Duodenal mucosa (tissue), 2 donors: ENCODE results near the gene CHCHD6.
"Not testable (repeated sequence)": the region's sequence is repeated elsewhere in the genome, so short reads cannot be mapped to it uniquely, and the experiment has no call there.

ENCODE experiments used
- H3K27ac ChIP-seq: one replicate; pipeline ENCODE4 v1.7.0; 2013; ENCODE audit warnings: low read depth, low read length
- H3K27me3 ChIP-seq, 2 donors: one replicate each; pipeline ENCODE4 v1.7.0; 2013; ENCODE audit warnings: low read length in 2 of 2, control low read depth in 1 of 2; ENCODE audit not compliant: insufficient read depth in 2 of 2, control insufficient read depth in 1 of 2
- H3K36me3 ChIP-seq, 2 donors: one replicate each; pipeline ENCODE4 v1.7.0; 2013; ENCODE audit warnings: low read length in 2 of 2, control low read depth in 1 of 2; ENCODE audit not compliant: insufficient read depth in 2 of 2, control insufficient read depth in 1 of 2
- H3K4me1 ChIP-seq, 2 donors: one replicate each; pipeline ENCODE4 v1.7.0; 2013; ENCODE audit warnings: low read length in 2 of 2, control low read depth in 1 of 2; ENCODE audit not compliant: insufficient read depth in 2 of 2, control insufficient read depth in 1 of 2
- H3K4me3 ChIP-seq, 2 donors: one replicate each; pipeline ENCODE4 v1.7.0; 2013; ENCODE audit warnings: low read length in 2 of 2, low read depth in 1 of 2
- H3K9ac ChIP-seq, 2 donors: one replicate each; pipeline ENCODE4 v1.7.0; 2013; ENCODE audit warnings: low read length in 2 of 2, low read depth in 1 of 2
- H3K9me3 ChIP-seq, 2 donors: one replicate each; pipeline ENCODE4 v1.7.0; 2013; ENCODE audit warnings: low read length in 2 of 2, control low read depth in 1 of 2; ENCODE audit not compliant: control insufficient read depth in 1 of 2

CHCHD6 gene

DNA sequence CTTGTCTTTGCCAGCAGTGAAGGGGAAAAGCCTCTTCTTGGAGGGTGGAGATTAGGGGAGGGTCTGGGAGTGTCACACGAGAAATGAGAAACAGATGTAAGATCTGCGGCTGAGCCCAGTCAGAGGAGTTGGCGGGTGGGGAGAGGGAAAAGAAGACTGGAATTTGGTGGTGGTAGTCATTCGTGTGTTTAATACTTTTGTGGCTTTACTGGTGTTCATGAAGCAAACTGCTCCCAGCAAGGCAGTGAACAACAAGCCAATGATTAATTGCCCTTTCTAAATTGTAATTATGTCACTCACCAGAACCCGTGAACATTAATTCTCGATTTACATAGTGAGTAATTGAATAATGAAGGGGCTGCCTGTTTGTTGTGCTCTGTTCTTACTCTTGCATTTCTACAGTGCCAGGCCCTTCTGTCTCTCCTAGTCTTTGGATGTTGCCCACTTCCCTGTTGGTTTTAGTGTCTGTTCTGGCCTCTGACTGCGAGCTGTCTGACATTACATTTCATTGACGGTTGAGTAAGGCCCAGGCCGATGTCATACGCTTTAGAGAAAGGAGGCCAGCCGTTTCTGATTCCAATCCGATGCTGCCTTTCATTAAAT lies 78.0 kb downstream of the CHCHD6 start:
- Histone ChIP-seq H3K4me1 (no peaks in the 10 kb centered on the region), H3K36me3 (no peaks in the 10 kb centered on the region), H3K9ac (no peak overlapping the region), H3K4me3 (no peak overlapping the region), H3K9me3 (no peaks in the 10 kb centered on the region), H3K27ac (no peak overlapping the region), H3K27me3 (no peaks in the 10 kb centered on the region)

DNA sequence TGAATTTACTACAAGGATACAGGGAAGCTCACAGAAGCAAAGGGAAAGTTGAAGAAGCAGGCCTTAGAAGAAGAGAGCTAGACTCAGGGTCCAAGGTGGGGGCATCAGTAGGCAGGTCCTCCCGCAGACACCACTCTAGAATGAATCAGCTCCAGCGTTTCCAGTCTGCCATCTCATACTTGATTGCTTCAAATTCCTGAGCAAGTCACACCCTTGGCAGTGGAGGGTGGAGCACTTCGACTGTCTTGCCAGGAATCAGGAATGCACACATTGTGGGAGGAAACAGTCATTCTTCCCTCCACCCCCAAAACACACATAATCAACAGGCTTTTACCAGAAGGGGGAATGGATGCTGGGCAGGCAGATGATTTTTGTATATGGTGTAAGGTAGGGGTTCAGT lies 78.5 kb downstream of the CHCHD6 start:
- H3K9ac ChIP-seq, result no peak overlapping the region
- no peaks in the 10 kb centered on the region for H3K9me3 ChIP-seq
- no peaks in the 10 kb centered on the region for H3K36me3 ChIP-seq
- H3K4me3 ChIP-seq, result no peak overlapping the region
- H3K4me1 ChIP-seq, result no peaks in the 10 kb centered on the region
- H3K27ac ChIP-seq, result no peak overlapping the region
- no peaks in the 10 kb centered on the region for H3K27me3 ChIP-seq

DNA sequence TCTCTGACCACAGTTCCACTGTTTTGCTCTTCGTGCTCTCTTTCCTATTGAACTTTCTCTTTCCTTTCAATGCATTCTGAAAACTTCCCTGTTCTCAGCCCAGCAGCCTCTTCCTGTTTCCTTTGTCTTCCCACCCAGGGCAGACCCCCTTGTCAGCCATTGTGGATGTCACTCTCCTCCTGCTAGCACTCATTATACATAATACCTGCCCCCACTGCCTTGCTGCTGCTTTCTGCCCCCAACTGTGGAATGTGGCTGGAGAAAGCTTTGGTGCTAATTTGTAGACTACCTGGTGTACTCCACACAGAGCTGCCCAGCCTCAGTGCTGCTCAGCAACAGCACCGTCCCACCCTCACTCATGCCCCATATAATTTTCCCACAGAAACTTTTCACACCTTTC lies 80.2 kb downstream of the CHCHD6 start:
- Histone ChIP-seq H3K36me3 (no peaks in the 10 kb centered on the region), H3K27ac (no peak overlapping the region), H3K4me1 (no peaks in the 10 kb centered on the region), H3K9ac (no peak overlapping the region), H3K4me3 (no peak overlapping the region), H3K9me3 (no peaks in the 10 kb centered on the region), H3K27me3 (no peaks in the 10 kb centered on the region)

- not testable (repeated sequence) for H3K4me3 ChIP-seq, H3K9ac ChIP-seq, H3K27ac ChIP-seq, H3K9me3 ChIP-seq, H3K36me3 ChIP-seq, H3K4me1 ChIP-seq, H3K27me3 ChIP-seq
Observed at GRCh38 chr3:126791320-126791719, 87.3 kb downstream of the CHCHD6 start.

DNA sequence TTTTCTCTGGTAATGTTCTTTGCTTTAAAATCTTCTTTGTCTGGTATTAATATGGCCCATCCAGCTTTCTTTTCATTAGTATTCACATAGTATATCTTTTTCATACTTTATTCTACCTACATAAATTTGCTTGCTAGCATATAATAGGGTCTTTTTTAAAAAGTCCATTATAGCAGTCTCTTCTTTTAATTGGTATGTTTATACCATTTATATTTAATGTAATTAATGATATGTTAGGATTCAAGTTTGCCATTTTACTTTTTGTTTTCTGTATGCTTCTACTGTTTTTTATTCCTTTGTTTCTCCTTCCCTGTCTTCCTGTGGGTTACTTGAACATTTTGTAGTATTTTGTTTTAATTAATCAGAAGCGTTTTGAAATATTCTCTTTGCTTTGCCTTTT lies 89.0 kb downstream of the CHCHD6 start:
- Histone ChIP-seq H3K4me3 (no peak overlapping the region), H3K27ac (no peak overlapping the region), H3K4me1 (no peaks in the 10 kb centered on the region), H3K27me3 (no peaks in the 10 kb centered on the region), H3K36me3 (no peaks in the 10 kb centered on the region), H3K9ac (no peak overlapping the region), H3K9me3 (peaks cover 0 to 6% of the 10 kb centered on the region in 2 donors)

- Histone ChIP-seq H3K27ac (no peak overlapping the region), H3K4me3 (no peak overlapping the region), H3K36me3 (no peaks in the 10 kb centered on the region), H3K9ac (no peak overlapping the region), H3K4me1 (no peaks in the 10 kb centered on the region), H3K27me3 (no peaks in the 10 kb centered on the region), H3K9me3 (peaks cover 0 to 6% of the 10 kb centered on the region in 2 donors)
Observed at GRCh38 chr3:126797563-126797962, 93.5 kb downstream of the CHCHD6 start.

- H3K4me3 ChIP-seq, result no peak overlapping the region
- H3K9me3 ChIP-seq, result peaks cover 0 to under 1% of the 10 kb centered on the region in 2 donors
Observed at GRCh38 chr3:126798521-126798920, 94.5 kb downstream of the CHCHD6 start.

GRCh38 chr3:126799099-126799498 lies 95.1 kb downstream of the CHCHD6 start:
- Histone ChIP-seq H3K36me3 (no peaks in the 10 kb centered on the region), H3K9ac (no peak overlapping the region), H3K4me3 (no peak overlapping the region), H3K4me1 (no peaks in the 10 kb centered on the region), H3K27me3 (no peaks in the 10 kb centered on the region), H3K9me3 (no peaks in the 10 kb centered on the region), H3K27ac (no peak overlapping the region)

More at GRCh38 chr3:126798521-126798920, 94.5 kb downstream of the CHCHD6 start:
- Histone ChIP-seq H3K4me1 (no peaks in the 10 kb centered on the region), H3K9ac (no peak overlapping the region), H3K36me3 (no peaks in the 10 kb centered on the region), H3K27ac (no peak overlapping the region), H3K27me3 (no peaks in the 10 kb centered on the region)

DNA sequence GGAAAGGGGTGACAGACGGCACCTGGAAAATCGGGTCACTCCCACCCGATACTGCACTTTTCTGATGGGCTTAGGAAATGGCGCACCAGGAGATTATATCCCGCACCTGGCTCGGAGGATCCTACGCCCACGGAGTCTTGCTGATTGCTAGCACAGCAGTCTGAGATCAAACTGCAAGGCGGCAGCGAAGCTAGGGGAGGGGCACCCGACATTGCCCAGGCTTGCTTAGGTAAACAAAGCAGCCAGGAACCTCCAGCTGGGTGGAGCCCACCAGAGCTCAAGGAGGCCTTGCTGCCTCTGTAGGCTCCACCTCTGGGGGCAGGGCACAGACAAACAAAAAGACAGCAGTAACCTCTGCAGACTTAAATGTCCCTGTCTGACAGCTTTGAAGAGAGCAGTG lies 97.3 kb downstream of the CHCHD6 start:
- not testable (repeated sequence) for H3K27me3 ChIP-seq

GRCh38 chr3:126807795-126808194 lies 103.8 kb downstream of the CHCHD6 start:
- H3K4me1 ChIP-seq, result no peaks in the 10 kb centered on the region
- no peak overlapping the region for H3K27ac ChIP-seq
- H3K36me3 ChIP-seq, result no peaks in the 10 kb centered on the region

More for the DNA sequence above, 97.3 kb downstream of the CHCHD6 start:
- H3K36me3 ChIP-seq, H3K27ac ChIP-seq, H3K4me1 ChIP-seq, H3K9me3 ChIP-seq, H3K9ac ChIP-seq, H3K4me3 ChIP-seq: not testable (repeated sequence)

GRCh38 chr3:126811530-126811929 lies 107.5 kb downstream of the CHCHD6 start:
- Histone ChIP-seq H3K4me1 (no peaks in the 10 kb centered on the region), H3K27me3 (no peaks in the 10 kb centered on the region), H3K4me3 (no peak overlapping the region), H3K27ac (no peak overlapping the region), H3K36me3 (no peaks in the 10 kb centered on the region), H3K9me3 (no peaks in the 10 kb centered on the region), H3K9ac (no peak overlapping the region)

More at GRCh38 chr3:126807795-126808194, 103.8 kb downstream of the CHCHD6 start:
- Histone ChIP-seq H3K9ac (no peak overlapping the region), H3K4me3 (no peak overlapping the region), H3K9me3 (no peaks in the 10 kb centered on the region), H3K27me3 (no peaks in the 10 kb centered on the region)
